Stimulated activated CD4-positive, alpha-beta T cell treated with anti-CD3 and anti-CD28 coated beads, Interleukin-4, amount 100 ng/mL, for 4 hours (primary cell): ENCODE data around the gene NPC1.
"Not testable (repeated sequence)": the region's sequence is repeated elsewhere in the genome, so short reads cannot be mapped to it uniquely, and the experiment has no call there.

Experiments used
- DNase-seq, 2 experiments: peaks; one replicate each; pipeline ENCODE4 v3.0.0-alpha.2; 2020

NPC1 gene

DNA sequence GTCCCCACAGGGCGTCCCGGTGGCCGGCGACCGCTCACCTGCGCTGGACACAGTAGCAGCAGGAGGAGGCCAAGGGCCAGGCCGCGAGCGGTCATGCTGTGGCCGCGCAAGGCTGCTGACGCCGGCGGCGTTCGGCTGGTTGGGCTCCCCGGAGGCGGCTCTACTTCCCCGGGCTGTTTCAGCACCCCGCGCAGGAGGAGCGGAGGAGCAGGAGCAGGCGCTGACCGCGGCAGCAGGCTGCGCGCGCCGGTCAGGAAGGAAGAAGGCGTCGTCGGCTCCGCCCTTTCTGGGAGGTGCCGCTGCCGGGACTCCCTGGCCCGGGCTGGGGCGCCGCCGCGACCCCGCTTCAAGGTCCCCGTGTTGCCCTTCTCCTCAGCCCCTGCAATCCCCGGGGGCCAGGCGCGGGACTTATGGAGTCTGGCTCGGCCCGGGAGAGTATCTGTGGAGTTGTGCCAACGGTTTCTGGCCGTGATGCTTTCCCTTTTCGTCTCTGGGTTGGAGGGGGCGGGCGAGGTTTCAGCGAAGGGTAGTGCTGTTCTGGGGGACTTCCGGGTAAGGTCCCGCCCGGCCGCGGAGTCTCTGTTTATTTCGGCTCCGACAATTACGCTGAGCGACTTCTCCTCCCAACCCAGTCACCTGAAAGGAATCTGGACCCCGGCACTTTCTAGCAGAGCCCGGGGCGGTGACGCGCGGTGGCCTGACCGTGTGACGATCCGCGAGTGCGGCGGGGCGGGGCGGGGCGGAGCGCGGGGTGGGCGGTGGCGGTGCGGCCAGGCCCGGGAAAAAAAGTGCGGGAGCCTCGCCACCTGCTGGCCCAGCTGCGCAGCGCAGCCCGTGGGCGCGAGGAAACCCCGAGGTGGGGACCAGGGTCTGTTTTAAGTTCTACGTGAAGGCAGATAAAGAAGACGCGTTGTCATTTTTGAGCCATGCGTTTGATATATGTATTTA, at the start of gene NPC1:
TSS of gene NPC1 (minus strand) at position 258 of the 948 bp plus-strand sequence. CDS start at position 95, 163 bp downstream.
- DNase-seq = peak; percentile 90 to 91

DNA sequence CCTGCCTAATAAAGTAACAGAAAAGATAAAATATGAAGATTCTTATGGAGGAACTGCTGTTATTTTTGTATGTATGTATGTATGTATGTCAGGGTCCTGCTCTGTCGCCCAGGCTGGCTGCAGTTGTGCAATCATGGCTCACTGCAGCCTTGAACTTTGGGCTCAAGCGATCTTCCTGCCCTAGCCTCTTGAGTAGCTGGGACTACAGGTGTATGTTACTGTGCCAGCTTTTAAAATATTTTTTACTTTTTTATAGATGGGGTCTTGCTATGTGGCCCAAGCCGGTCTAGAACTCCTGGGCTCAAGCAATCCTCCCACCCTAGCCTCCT, 49.7 kb upstream of the NPC1 start:
- no peak for DNase-seq

GRCh38 chr18:23635283-23636070, 49.2 kb upstream of the NPC1 start:
- DNase-seq = no peak

- DNase-seq = no peak
Observed at GRCh38 chr18:23634692-23635091, 48.4 kb upstream of the NPC1 start.

DNA sequence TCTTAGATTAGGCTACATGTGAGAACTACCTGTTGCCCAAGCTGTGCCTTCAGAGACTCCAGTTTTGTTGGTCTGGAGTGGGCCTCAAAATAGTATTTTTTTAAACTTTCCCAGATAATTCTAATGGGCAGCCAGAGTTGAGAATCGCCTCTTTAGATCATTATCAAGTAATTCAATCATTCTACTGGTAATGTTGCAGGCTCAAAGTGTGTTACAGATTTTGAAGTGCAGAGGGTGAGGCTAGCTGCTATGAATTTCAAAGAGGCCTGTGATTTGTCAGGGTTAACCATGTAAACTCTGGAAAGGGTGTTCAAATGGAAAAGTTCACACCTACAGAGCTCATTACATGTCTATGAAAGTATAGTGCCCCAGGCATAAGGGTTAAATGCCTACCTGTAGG, 46.3 kb upstream of the NPC1 start:
- no peak for DNase-seq

GRCh38 chr18:23631746-23632145, 45.4 kb upstream of the NPC1 start:
- DNase-seq = no peak

- DNase-seq = no peak
Observed at GRCh38 chr18:23631312-23631711, 45.0 kb upstream of the NPC1 start.

DNA sequence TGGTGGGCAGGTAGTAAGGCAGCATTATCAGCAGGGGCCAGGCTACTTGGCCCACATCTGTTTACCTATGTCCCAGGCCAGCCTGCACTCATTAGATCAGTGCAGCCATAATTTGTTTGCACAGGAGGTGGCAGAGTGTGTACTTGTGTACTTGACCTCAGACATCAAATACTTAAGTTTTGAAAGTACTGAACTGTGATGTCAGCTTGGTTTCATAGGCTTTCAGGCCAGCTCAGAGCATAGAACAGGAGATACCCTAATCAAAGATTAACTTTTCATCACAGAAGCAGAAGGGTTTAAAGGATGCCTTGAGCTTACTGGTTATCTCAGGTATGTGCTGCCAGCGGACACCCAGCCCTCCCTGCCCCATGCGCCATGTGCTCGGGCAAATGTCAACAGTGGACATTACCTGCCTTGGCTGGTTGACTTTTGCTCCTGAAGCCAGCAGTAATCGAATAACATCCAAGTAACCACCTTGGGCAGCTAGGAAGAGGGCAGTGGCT, 43.2 kb upstream of the NPC1 start:
- DNase-seq = no peak

- DNase-seq = no peak
Observed at GRCh38 chr18:23627970-23628369, 41.7 kb upstream of the NPC1 start.

DNA sequence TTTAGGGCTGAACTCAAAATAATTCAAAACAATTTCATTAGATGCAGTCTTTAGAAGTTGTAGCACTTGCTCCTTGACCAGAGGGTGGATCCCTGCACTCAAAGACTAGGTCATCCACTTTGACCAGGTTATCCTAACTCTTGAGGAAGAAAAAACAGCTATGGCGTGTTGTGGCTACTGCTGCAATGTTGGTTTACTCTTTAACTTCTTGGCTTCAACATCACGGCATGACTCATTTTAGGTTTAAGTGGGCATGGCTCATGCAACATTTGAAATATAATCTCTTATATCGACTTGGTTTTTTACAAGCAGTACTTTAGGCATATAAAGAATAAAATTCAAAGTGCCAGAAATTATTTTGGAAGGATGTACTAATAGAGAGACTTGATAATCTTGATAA, 41.0 kb upstream of the NPC1 start:
- no peak for DNase-seq

DNA sequence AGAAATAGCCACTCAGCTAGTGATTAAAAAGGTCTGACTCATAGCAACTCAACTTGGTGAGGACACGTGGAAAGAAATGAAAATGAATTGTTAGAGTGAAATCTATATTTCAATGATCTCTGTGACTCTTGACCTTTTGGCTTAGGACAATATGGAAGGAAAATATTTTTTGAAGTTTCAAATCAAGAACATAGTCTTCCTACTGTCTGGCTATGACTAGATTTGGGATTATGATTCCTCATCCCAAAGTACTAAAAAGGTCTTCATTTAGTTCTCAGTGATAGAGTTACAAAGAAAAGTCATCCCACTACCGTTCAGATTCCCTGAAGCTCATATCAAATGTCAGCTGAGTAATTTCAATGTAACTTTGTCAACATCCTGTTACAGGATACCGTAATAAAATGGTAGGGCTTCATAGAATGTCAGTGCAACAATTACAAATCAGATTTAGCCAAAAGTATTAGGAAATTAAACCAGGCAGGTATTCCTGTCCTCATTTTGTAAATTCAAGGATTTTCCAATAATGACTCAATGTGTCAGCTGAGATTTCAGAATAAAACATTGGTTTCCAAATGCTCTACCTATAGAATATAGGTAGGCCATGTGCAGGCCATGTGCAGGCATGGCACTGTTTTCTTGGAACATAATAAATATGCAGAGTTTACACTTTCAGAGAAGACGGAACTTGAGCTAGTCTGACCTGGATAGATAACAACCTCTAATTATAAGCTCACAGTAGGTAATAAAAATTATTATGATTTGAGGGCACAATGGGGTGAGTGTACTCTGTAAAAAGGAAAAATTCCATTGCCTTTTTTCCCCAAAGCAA, 40.4 kb upstream of the NPC1 start:
- no peak for DNase-seq

- DNase-seq = no peak
Observed at GRCh38 chr18:23623040-23623439, 36.7 kb upstream of the NPC1 start.

GRCh38 chr18:23619388-23619881, 33.1 kb upstream of the NPC1 start:
- DNase-seq = no peak

DNA sequence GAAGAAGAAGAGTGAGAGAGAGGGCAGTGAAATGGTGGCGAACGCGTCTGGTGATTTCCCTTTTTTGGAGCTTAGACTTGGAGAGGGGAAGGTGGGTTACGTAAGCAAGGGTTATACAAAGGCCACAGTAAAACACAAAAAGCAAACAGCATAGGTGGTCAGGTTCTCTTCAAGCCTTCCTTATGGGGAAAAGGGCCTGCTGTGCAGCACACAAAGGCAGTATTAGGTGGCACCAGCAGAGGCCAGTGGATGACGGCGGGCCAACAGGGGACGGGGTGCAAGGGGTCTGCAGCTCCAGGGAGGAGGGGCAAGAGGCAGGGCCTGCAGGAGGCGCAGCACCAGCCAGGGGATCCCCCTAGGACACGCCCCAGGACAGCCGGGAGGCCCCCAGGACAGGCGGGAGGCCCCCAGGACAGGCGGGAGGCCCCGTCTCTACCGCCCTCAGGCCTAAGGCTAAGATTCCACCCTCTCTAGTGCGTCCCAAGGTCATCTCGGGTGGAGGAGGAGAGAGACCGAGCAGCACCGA, 32.6 kb upstream of the NPC1 start:
- peak in 1 of 2 experiments; percentile 1 for DNase-seq

DNA sequence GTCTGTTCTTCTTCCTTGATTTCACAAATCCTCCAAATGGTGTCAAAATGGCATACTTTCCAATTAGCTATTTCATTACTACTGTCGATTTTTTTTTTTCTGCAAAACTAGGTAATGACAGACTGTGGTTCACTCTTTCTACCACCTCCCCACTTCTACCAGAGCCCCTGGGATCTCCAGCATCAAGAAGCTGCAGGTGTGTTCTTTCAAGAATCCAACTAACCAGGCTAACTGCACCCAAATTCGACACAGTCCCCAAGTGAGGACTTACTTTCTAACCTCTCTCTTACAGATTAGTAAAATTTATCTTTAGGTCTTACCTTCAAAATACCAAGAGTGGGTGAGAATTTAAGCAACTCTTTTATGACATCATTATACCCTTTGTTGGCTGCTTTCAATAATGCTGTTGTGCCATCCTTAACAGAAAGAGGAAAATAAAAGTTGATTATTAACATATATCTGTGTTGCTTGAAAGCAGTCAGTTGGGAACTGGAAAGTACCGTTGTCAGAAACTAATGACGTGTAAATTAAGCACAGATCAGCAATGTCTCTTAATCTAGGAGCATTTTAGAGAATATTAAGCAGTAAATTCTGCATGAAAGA, 31.2 kb upstream of the NPC1 start:
- no peak for DNase-seq

DNA sequence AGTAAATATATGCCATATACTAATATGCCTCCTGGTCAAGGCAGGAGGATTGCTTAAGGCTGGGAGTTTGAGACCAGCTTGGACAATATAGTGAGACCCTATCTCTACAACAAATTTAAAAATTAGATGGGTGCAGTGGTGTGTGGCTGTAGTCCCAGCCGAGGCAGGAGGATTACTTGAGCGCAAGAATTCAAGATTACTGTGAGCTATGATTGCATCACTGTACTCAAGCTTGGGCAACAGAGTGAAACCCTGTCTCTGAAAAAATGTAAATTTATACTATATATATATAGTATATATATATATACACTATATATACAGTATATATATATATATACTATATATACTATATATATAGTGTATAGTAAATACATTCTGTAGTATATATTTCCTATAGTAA, 30.0 kb upstream of the NPC1 start:
- DNase-seq = no peak

DNA sequence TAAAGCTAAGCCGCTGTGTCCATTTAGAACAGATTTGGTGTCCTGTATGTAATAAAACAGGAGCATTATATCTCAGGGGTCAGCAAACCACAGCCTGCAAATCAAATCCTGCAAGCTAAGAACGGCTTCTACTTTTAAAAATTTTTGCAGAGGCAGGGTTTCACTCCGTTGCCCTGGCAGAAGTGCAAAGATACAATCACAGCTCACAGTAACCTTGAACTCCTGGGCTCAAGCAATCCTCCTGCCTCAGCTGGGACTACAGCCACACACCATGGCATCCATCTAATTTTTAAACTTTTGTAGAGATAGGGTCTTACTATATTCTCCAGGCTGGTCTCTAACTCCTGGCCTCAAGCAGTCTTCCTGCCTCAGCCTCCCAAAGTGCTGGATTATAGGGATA, 28.6 kb upstream of the NPC1 start:
- no peak for DNase-seq

- DNase-seq = no peak
Observed at GRCh38 chr18:23614413-23614812, 28.1 kb upstream of the NPC1 start.

- not testable (repeated sequence) for DNase-seq
Observed at GRCh38 chr18:23613091-23613475, 26.8 kb upstream of the NPC1 start.

GRCh38 chr18:23612434-23613090, 26.3 kb upstream of the NPC1 start:
- no peak for DNase-seq

GRCh38 chr18:23609390-23610023, 23.2 kb upstream of the NPC1 start:
- DNase-seq = no peak
